WTC11 (cell line): ENCODE data around the gene PLPP7. TPM values are rescaled to one million over a fixed set of nuclear protein-coding genes. Genes with fewer than 3 reads are reported as not detected.
A peak's percentile ranks its signal among the peaks of the same experiment; 100 is the strongest.

Experiments used
- ATAC-seq: fragments of 200-7000 bp; cut with Tn5 transposase; 2 replicates; pipeline ENCODE4 v1.10.0; 2021; ENCODE audit warnings: mild to moderate bottlenecking, moderate library complexity
- CTCF ChIA-PET: fragments of 300-600 bp; sonication (Branson Sonifier 250); formaldehyde crosslinking; loops from one replicate; lab custom pipeline; 2021; ENCODE audit warnings: antibody characterized with exemption; lab: Charles Lee
- POLR2A ChIA-PET: fragments of 350-600 bp; sonication (Branson Sonifier 250); formaldehyde crosslinking; loops from one replicate; lab custom pipeline; 2021; ENCODE audit warnings: antibody characterized with exemption; lab: Charles Lee
- DNase-seq: peaks from one replicate; pipeline ENCODE4 v3.0.0; 2021; ENCODE audit warnings: low spot score
- H3K27ac Mint-ChIP-seq: 2 replicates; pipeline ENCODE4 v1.8.0; 2021; ENCODE audit warnings: mixed read lengths
- H3K27me3 Mint-ChIP-seq: 2 replicates; pipeline ENCODE4 v1.8.0; 2021; ENCODE audit warnings: low read depth, mild to moderate bottlenecking, moderate library complexity, mixed read lengths
- H3K36me3 Mint-ChIP-seq: 2 replicates; pipeline ENCODE4 v1.8.0; 2021; ENCODE audit warnings: mixed read lengths
- H3K4me1 Mint-ChIP-seq: 2 replicates; pipeline ENCODE4 v1.8.0; 2022; ENCODE audit warnings: mixed read lengths
- H3K4me3 Mint-ChIP-seq: 2 replicates; pipeline ENCODE4 v1.8.0; 2021; ENCODE audit warnings: mild to moderate bottlenecking, moderate library complexity, mixed read lengths
- H3K9me3 Mint-ChIP-seq: 2 replicates; pipeline ENCODE4 v1.8.0; 2021; ENCODE audit warnings: mixed read lengths
- ESRRA ChIP-seq: sonication (generic); formaldehyde crosslinking; IDR thresholded peaks from 2 replicates; pipeline ENCODE4 v1.8.1; 2022; ENCODE audit warnings: mild to moderate bottlenecking, missing genetic modification reagents, borderline replicate concordance
- NR2C2 ChIP-seq: sonication (generic); formaldehyde crosslinking; IDR thresholded peaks from 2 replicates; pipeline ENCODE4 v1.8.0; 2022; ENCODE audit warnings: mild to moderate bottlenecking, missing genetic modification reagents
- NR3C1 ChIP-seq: sonication (generic); formaldehyde crosslinking; conservative IDR thresholded peaks from 2 replicates; pipeline ENCODE4 v1.8.1; 2023; ENCODE audit warnings: low read depth, mild to moderate bottlenecking, missing genetic modification reagents
- OVOL2 ChIP-seq: fragments of 250-450 bp; sonication (Bioruptor Pico); IDR thresholded peaks from 2 replicates; pipeline ENCODE4 v1.9.0; 2021; ENCODE audit warnings: mild to moderate bottlenecking, borderline replicate concordance
- SMAD3 ChIP-seq: sonication (generic); formaldehyde crosslinking; IDR thresholded peaks from 2 replicates; pipeline ENCODE4 v1.8.0; 2022; ENCODE audit warnings: missing genetic modification reagents, mild to moderate bottlenecking, borderline replicate concordance
- TEAD1 ChIP-seq: sonication (generic); formaldehyde crosslinking; IDR thresholded peaks from 2 replicates; pipeline ENCODE4 v1.8.0; 2022; ENCODE audit warnings: mild to moderate bottlenecking, missing genetic modification reagents
- ZNF263 ChIP-seq: sonication (generic); formaldehyde crosslinking; IDR thresholded peaks from 2 replicates; pipeline ENCODE4 v1.8.1; 2022; ENCODE audit warnings: low read depth, mild to moderate bottlenecking, moderate library complexity, missing genetic modification reagents
- total RNA-seq: library from RNA; stranded (reverse); gene quantifications from 3 replicates; pipeline ENCODE4 v1.2.3, GENCODE V29; 2021
- TF ChIP-seq, protein P1 (sequence below): sonication (generic); formaldehyde crosslinking; IDR thresholded peaks from 2 replicates; pipeline ENCODE4 v1.8.0; 2022; ENCODE audit warnings: missing genetic modification reagents
- TF ChIP-seq, protein P2 (sequence below): sonication (generic); formaldehyde crosslinking; IDR thresholded peaks from 2 replicates; pipeline ENCODE4 v1.8.1; 2022; ENCODE audit warnings: missing genetic modification reagents, borderline replicate concordance
- TF ChIP-seq, protein P3 (sequence below): sonication (generic); formaldehyde crosslinking; IDR thresholded peaks from 2 replicates; pipeline ENCODE4 v1.8.0; 2022; ENCODE audit warnings: mild to moderate bottlenecking, missing genetic modification reagents
- TF ChIP-seq, protein P4 (sequence below): sonication (generic); formaldehyde crosslinking; IDR thresholded peaks from 2 replicates; pipeline ENCODE4 v1.8.1; 2023; ENCODE audit warnings: mild to moderate bottlenecking, missing genetic modification reagents
- TF ChIP-seq, protein P5 (sequence below): sonication (generic); formaldehyde crosslinking; IDR thresholded peaks from 2 replicates; pipeline ENCODE4 v1.8.1; 2023; ENCODE audit warnings: mild to moderate bottlenecking, moderate library complexity, missing genetic modification reagents

The PLPP7 gene
- total RNA-seq, 1 experiment from 2014 or later = 4.2 TPM

DNA sequence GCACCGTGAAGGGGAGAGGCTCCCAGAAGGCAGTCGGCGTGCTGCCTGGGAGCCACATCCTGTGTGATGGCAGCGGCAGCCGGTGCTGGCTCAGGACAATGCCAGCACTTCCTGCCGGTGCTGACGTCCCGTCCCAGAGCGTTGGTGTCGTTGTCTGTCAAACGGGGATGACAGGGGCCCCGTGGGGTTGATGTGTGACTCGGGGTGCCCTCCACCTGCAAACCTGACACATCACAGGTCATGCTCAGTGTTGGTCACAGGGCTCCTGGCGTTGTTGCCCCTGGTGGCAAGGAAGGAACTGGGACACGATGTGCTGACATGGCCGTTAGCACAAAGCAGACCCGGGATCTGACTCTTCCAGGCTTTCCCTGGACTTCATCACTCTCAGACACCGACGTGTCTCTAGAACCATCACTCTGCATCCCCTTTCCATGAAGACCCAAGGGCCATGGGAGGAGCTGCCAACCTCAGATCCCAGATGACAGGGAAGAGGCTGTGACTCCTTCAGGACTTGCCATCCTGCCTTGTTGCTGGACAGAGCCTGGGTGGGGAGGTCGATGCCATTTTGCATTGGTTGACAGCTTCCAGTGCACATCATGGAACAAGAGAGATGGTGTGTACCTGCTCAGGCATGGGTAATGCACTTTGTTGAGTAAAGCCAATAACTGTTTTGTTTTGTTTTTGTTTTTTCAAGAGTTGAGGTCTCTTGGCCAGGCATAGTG is 21.5 kb downstream of the PLPP7 start:
- H3K9me3 Mint-ChIP-seq = peaks cover 5% of the 10 kb centered on the region; the same call in 1 of the 2 replicates
- ATAC-seq = peak; percentile 49
- H3K27ac Mint-ChIP-seq = no peak overlapping the region
- no peaks in the 10 kb centered on the region for H3K36me3 Mint-ChIP-seq
- no peaks in the 10 kb centered on the region for H3K27me3 Mint-ChIP-seq
- H3K4me1 Mint-ChIP-seq = peaks cover 4% of the 10 kb centered on the region; the same call in 1 of the 2 replicates
- no peak overlapping the region for H3K4me3 Mint-ChIP-seq
- no peak for TF ChIP-seq NR2C2
- TF ChIP-seq, protein P1, sequence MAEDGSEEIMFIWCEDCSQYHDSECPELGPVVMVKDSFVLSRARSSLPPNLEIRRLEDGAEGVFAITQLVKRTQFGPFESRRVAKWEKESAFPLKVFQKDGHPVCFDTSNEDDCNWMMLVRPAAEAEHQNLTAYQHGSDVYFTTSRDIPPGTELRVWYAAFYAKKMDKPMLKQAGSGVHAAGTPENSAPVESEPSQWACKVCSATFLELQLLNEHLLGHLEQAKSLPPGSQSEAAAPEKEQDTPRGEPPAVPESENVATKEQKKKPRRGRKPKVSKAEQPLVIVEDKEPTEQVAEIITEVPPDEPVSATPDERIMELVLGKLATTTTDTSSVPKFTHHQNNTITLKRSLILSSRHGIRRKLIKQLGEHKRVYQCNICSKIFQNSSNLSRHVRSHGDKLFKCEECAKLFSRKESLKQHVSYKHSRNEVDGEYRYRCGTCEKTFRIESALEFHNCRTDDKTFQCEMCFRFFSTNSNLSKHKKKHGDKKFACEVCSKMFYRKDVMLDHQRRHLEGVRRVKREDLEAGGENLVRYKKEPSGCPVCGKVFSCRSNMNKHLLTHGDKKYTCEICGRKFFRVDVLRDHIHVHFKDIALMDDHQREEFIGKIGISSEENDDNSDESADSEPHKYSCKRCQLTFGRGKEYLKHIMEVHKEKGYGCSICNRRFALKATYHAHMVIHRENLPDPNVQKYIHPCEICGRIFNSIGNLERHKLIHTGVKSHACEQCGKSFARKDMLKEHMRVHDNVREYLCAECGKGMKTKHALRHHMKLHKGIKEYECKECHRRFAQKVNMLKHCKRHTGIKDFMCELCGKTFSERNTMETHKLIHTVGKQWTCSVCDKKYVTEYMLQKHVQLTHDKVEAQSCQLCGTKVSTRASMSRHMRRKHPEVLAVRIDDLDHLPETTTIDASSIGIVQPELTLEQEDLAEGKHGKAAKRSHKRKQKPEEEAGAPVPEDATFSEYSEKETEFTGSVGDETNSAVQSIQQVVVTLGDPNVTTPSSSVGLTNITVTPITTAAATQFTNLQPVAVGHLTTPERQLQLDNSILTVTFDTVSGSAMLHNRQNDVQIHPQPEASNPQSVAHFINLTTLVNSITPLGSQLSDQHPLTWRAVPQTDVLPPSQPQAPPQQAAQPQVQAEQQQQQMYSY = peak; percentile 49
- POLR2A ChIA-PET = interaction anchor here (0.7 kb wide), 1 partner anchor 17 kb away, joined by 3 read pairs; no protein-coding TSS in a partner anchor
- DNase-seq = no peak
- CTCF ChIA-PET = interaction anchor here (0.6 to 1.4 kb wide), 4 partner anchors 11 to 147 kb away, joined by 3 to 8 read pairs (median 4); no protein-coding TSS in a partner anchor

DNA sequence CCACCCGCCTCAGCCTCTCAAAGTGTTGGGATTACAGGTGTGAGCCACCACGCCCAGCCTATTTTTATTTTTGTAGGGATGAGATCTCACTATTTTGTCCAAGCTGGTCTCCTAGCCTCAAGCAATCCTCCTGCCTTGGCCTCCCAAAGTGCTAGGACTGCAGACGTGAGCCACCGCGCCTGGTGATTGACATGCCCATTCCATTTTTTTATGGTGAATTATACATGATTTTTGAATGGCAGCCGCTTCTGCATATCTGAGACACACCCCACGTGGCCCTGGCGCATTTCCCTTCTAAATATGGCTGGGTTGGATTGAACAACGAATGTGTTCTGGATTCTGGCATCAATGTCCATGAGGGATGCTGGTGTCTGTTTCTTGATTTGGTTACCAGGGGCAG is 22.7 kb downstream of the PLPP7 start:
- Mint-ChIP-seq H3K36me3 (no peaks in the 10 kb centered on the region), H3K4me1 (peaks cover 4% of the 10 kb centered on the region; the same call in 1 of the 2 replicates), H3K27ac (no peak overlapping the region), H3K4me3 (no peak overlapping the region), H3K9me3 (no peaks in the 10 kb centered on the region), H3K27me3 (no peaks in the 10 kb centered on the region)
- CTCF ChIA-PET = interaction anchor here (1.1 kb wide), 1 partner anchor 24 kb away, joined by 4 read pairs; no protein-coding TSS in a partner anchor
- POLR2A ChIA-PET = no interaction called here
- TF ChIP-seq, protein P2, sequence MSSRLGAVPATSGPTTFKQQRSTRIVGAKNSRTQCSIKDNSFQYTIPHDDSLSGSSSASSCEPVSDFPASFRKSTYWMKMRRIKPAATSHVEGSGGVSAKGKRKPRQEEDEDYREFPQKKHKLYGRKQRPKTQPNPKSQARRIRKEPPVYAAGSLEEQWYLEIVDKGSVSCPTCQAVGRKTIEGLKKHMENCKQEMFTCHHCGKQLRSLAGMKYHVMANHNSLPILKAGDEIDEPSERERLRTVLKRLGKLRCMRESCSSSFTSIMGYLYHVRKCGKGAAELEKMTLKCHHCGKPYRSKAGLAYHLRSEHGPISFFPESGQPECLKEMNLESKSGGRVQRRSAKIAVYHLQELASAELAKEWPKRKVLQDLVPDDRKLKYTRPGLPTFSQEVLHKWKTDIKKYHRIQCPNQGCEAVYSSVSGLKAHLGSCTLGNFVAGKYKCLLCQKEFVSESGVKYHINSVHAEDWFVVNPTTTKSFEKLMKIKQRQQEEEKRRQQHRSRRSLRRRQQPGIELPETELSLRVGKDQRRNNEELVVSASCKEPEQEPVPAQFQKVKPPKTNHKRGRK = no peak
- TF ChIP-seq ESRRA (CRISPR knock-in tag) = no peak
- no peak for TF ChIP-seq SMAD3 (CRISPR knock-in tag)
- no peak for TF ChIP-seq OVOL2 (CRISPR knock-in tag)
- TF ChIP-seq ZNF263 (CRISPR knock-in tag) = no peak
- no peak for TF ChIP-seq TEAD1 (CRISPR knock-in tag)
- TF ChIP-seq, protein P3, sequence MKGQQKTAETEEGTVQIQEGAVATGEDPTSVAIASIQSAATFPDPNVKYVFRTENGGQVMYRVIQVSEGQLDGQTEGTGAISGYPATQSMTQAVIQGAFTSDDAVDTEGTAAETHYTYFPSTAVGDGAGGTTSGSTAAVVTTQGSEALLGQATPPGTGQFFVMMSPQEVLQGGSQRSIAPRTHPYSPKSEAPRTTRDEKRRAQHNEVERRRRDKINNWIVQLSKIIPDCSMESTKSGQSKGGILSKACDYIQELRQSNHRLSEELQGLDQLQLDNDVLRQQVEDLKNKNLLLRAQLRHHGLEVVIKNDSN (CRISPR knock-in tag) = no peak
- TF ChIP-seq NR3C1 (CRISPR knock-in tag) = no peak
- TF ChIP-seq, protein P4, sequence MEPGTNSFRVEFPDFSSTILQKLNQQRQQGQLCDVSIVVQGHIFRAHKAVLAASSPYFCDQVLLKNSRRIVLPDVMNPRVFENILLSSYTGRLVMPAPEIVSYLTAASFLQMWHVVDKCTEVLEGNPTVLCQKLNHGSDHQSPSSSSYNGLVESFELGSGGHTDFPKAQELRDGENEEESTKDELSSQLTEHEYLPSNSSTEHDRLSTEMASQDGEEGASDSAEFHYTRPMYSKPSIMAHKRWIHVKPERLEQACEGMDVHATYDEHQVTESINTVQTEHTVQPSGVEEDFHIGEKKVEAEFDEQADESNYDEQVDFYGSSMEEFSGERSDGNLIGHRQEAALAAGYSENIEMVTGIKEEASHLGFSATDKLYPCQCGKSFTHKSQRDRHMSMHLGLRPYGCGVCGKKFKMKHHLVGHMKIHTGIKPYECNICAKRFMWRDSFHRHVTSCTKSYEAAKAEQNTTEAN (CRISPR knock-in tag) = no peak
- TF ChIP-seq, protein P5, sequence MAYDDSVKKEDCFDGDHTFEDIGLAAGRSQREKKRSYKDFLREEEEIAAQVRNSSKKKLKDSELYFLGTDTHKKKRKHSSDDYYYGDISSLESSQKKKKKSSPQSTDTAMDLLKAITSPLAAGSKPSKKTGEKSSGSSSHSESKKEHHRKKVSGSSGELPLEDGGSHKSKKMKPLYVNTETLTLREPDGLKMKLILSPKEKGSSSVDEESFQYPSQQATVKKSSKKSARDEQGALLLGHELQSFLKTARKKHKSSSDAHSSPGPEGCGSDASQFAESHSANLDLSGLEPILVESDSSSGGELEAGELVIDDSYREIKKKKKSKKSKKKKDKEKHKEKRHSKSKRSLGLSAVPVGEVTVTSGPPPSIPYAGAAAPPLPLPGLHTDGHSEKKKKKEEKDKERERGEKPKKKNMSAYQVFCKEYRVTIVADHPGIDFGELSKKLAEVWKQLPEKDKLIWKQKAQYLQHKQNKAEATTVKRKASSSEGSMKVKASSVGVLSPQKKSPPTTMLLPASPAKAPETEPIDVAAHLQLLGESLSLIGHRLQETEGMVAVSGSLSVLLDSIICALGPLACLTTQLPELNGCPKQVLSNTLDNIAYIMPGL (CRISPR knock-in tag) = no peak
- no peak for ATAC-seq
- no peak for DNase-seq
